ENCODE measurements around the gene EVL. TPM values are rescaled to one million over a fixed set of nuclear protein-coding genes. Genes with fewer than 3 reads are reported as not detected.

EVL gene
- total RNA-seq, 2 experiments from 2014 or later: 206 to 298 TPM

- intact Hi-C loops (cut with micrococcal nuclease; ENCODE audit: unreplicated experiment): no loop called here
- peak overlapping the region; percentile 4 for H3K27ac ChIP-seq (ENCODE audit: low read depth, low read length, poor library complexity, severe bottlenecking)
- CTCF ChIA-PET (ENCODE audit: unreplicated experiment): no interaction called here
These were observed 38.2 kb downstream of the EVL start for GRCh38 chr14:100103250-100104005.

GRCh38 chr14:100104006-100104352 lies 38.8 kb downstream of the EVL start:
- Histone ChIP-seq H3K79me2 (ENCODE audit: insufficient read depth, low read depth, low read length) (no peaks in the 10 kb centered on the region), H4K20me1 (ENCODE audit: insufficient read depth, low read length) (no peaks in the 10 kb centered on the region), H3K4me3 (ENCODE audit: low read depth, low read length, poor library complexity, severe bottlenecking) (no peak overlapping the region), H3K4me1 (ENCODE audit: insufficient read depth, low read length, poor library complexity, severe bottlenecking) (peaks cover 15% of the 10 kb centered on the region), H3K9me2 (ENCODE audit: insufficient read depth, low read length) (no peaks in the 10 kb centered on the region), H3K27ac (ENCODE audit: low read depth, low read length, poor library complexity, severe bottlenecking) (peak overlapping the region; percentile 4), H3K36me3 (ENCODE audit: insufficient read depth, low read length) (peaks cover 96% of the 10 kb centered on the region), H2AFZ (ENCODE audit: low read length) (no peak overlapping the region), H3K9me3 (ENCODE audit: low read length) (no peaks in the 10 kb centered on the region), H3K4me2 (ENCODE audit: low read length) (no peak overlapping the region)
- no TSS peak for BruUV-seq (replicated peaks)
- ChIA-PET POLR2A (interaction anchor here (1.0 to 1.2 kb wide), 2 partner anchors 32 to 66 kb away, joined by 3 to 4 read pairs; no protein-coding TSS in a partner anchor), CTCF (ENCODE audit: unreplicated experiment) (no interaction called here)
- TF ChIP-seq EZH2phosphoT487 (IDR thresholded peaks at IDR 0.05; ENCODE audit: borderline replicate concordance, low read depth, low read length) (no peak), CTCF (conservative IDR thresholded peaks at IDR 0.05; ENCODE audit: low read length) (no peak)
- DNase-seq (ENCODE audit: low spot score): no peak
- intact Hi-C loops (cut with micrococcal nuclease; ENCODE audit: unreplicated experiment): no loop called here

More at GRCh38 chr14:100103250-100104005, 38.2 kb downstream of the EVL start:
- Histone ChIP-seq H3K4me3 (ENCODE audit: low read depth, low read length, poor library complexity, severe bottlenecking) (no peak overlapping the region), H3K4me1 (ENCODE audit: insufficient read depth, low read length, poor library complexity, severe bottlenecking) (peaks cover 15% of the 10 kb centered on the region), H2AFZ (ENCODE audit: low read length) (no peak overlapping the region), H3K9me3 (ENCODE audit: low read length) (no peaks in the 10 kb centered on the region), H3K79me2 (ENCODE audit: insufficient read depth, low read depth, low read length) (no peaks in the 10 kb centered on the region), H3K36me3 (ENCODE audit: insufficient read depth, low read length) (peaks cover 96% of the 10 kb centered on the region), H3K9me2 (ENCODE audit: insufficient read depth, low read length) (no peaks in the 10 kb centered on the region), H4K20me1 (ENCODE audit: insufficient read depth, low read length) (no peaks in the 10 kb centered on the region), H3K4me2 (ENCODE audit: low read length) (no peak overlapping the region)
- no TSS peak for BruUV-seq (replicated peaks)
- POLR2A ChIA-PET: interaction anchor here (0.6 to 0.7 kb wide), 4 partner anchors 26 to 146 kb away, joined by 3 to 4 read pairs (median 4); no protein-coding TSS in a partner anchor
- no peak for DNase-seq (ENCODE audit: low spot score)
- no peak for TF ChIP-seq EZH2phosphoT487 (IDR thresholded peaks at IDR 0.05; ENCODE audit: borderline replicate concordance, low read depth, low read length)
- TF ChIP-seq CTCF (conservative IDR thresholded peaks at IDR 0.05; ENCODE audit: low read length): no peak
